ENCODE data around the gene NCKIPSD.
"Not testable (repeated sequence)": the region's sequence is repeated elsewhere in the genome, so short reads cannot be mapped to it uniquely, and the experiment has no call there.

- TF ChIP-seq CTCF, EZH2phosphoT487 (IDR thresholded peaks at IDR 0.05; ENCODE audit: low read length): not testable (repeated sequence)
These were observed 48.8 kb upstream of the NCKIPSD start for GRCh38 chr3:48734541-48734940.
